Heart left ventricle (tissue), 16 donors: Measurements from ENCODE around the gene DPP9. TPM values are rescaled to one million over a fixed set of nuclear protein-coding genes. Genes with fewer than 3 reads are reported as not detected.

Source experiments
- ATAC-seq, 4 donors: fragments of 200-7000 bp; cut with Tn5 transposase; one replicate each; pipeline ENCODE4 v1.9.1; 2020 to 2022; ENCODE audit warnings: moderate library complexity in 4 of 4, mild to moderate bottlenecking in 3 of 4, moderate number of reproducible peaks in 1 of 4
- DNase-seq, 5 donors: peaks; one replicate each; pipeline ENCODE4 v3.0.0-alpha.2; 2020
- H3K27ac ChIP-seq, 12 donors: fragments of 200-600 bp; sonication (generic) in 4 of 12; one replicate each; pipeline versions ENCODE4 v1.5.0 to v1.8.0; 2016 to 2022; ENCODE audit warnings: mild to moderate bottlenecking in 2 of 12
- H3K27me3 ChIP-seq, 9 donors: fragments of 200-600 bp; sonication (generic) in 2 of 9; one replicate each; pipeline versions ENCODE4 v1.5.1 to v1.8.0; 2016 to 2022; ENCODE audit warnings: mild to moderate bottlenecking in 3 of 9
- H3K36me3 ChIP-seq, 9 donors: fragments of 200-600 bp; sonication (generic) in 2 of 9; one replicate each; pipeline versions ENCODE4 v1.5.0 to v1.8.0; 2018 to 2022; ENCODE audit warnings: mild to moderate bottlenecking in 2 of 9
- H3K4me1 ChIP-seq, 12 donors: fragments of 200-600 bp; sonication (generic) in 4 of 12; one replicate each; pipeline versions ENCODE4 v1.5.0 to v1.8.0; 2016 to 2022; ENCODE audit warnings: mild to moderate bottlenecking in 3 of 12
- H3K4me3 ChIP-seq, 12 donors: fragments of 200-600 bp; sonication (generic) in 4 of 12; one replicate each; pipeline versions ENCODE4 v1.5.0 to v1.8.0; 2017 to 2022; ENCODE audit warnings: mild to moderate bottlenecking in 9 of 12, moderate library complexity in 4 of 12
- H3K9me3 ChIP-seq, 12 donors: fragments of 200-600 bp; sonication (generic) in 4 of 12; one replicate each; pipeline versions ENCODE4 v1.5.0 to v1.8.0; 2016 to 2022; ENCODE audit warnings: mild to moderate bottlenecking in 1 of 12
- CTCF ChIP-seq, 12 donors: fragments of 200-600 bp; sonication (generic) in 4 of 12; IDR thresholded peaks; one replicate each; pipeline versions ENCODE4 v1.5.0 to v1.8.0; 2018 to 2022; ENCODE audit warnings: antibody characterized with exemption in 12 of 12, mild to moderate bottlenecking in 5 of 12
- POLR2A ChIP-seq, 2 donors: fragments of 450-650 bp; IDR thresholded peaks; one replicate each; pipeline ENCODE4 v1.6.1; 2017; ENCODE audit warnings: antibody characterized with exemption in 2 of 2, mild to moderate bottlenecking in 2 of 2, moderate library complexity in 2 of 2
- WGBS, 4 donors: extraction: QIAGEN DNeasy Blood & Tissue Kit in 2 of 4; methylation state at CpG; one replicate each; pipeline versions ENCODE4 v1.1.5 to v1.1.7; 2013 to 2018; 5-methylcytosine and 5-hydroxymethylcytosine counted together
- intact Hi-C, 10 donors: fragments of 100-400 bp; cut with DNase I; formaldehyde crosslinking; loops; one replicate each; pipeline versions ENCODE4 v1.11.1 to v1.14.2; 2022
- polyA plus RNA-seq, 2 donors: library from polyadenylated mRNA; stranded (reverse); fragments of 200-250 nt; gene quantifications; one replicate each; pipeline ENCODE4 v1.2.3, GENCODE V29; 2013
- total RNA-seq, 9 donors: library from RNA; depleted of rRNA in 2 of 9; stranded (reverse); fragments of >200 nt in 2 of 9; fragmentation: NEBNext Ultra II Directional in 3 of 9; extraction: Animal tissue kit (Norgen Biotek cat#: 25700) in 3 of 9; gene quantifications; one replicate each; pipeline versions ENCODE4 v1.1.0 to v1.2.4, GENCODE V29; 2016 to 2023
- donor health status: ischemic (EF 13 %, LVEDD 7.1; RV severe dilation, severe dysfunction).
- donor health status: healthy with polysubstance abuse.
- donor health status: DM: no; HTN: yes; CAD: no.
- donor health status: DM: no; HTN: no; CAD: no.
- donor health status: ischemic (EF 25% LVEDD 6.9; RV normal size, moderate dysfunction).
- donor health status: ischemic (EF 25% LVEDD 5.7; RV mildly dilated, moderate dysfunction).
- donor health status: healthy.
- donor health status: DM: yes; HTN: yes; CAD: no.
- donor health status: ischemic (EF 35%, LVEDD 5.7; RV mildly dilated, moderate dysfunction).
- donor health status: nonischemic (EF 11% LVEDD 7.7; RV severe dilation, severe dysfunction).
- donor health status: DM: yes; HTN: yes; CAD: no.
- donor health status: PGD.
- donor health status: ischemic (EF 29% LVEDD 5.4; RV normal size, mild dysfunction).
- donor health status: nonischemic (EF 23%, LVEDD 6.1; RV moderate dilation, normal function).

Gene DPP9
- total and polyA plus RNA-seq, 11 donors, result 30.7 to 65.2 (median 47.7) TPM

- Histone ChIP-seq H3K4me3 (no peak overlapping the region), H3K36me3 (peaks cover 9 to 99% (median 95%) of the 10 kb centered on the region in 9 donors), H3K27ac (peak overlapping the region in 1 of 12 donors; percentile 69), H3K27me3 (no peaks in the 10 kb centered on the region), H3K4me1 (peaks cover 0 to 43% (median 11%) of the 10 kb centered on the region in 12 donors), H3K9me3 (no peaks in the 10 kb centered on the region)
- intact Hi-C loops, result no loop called here
- ATAC-seq, result no peak
- no peak for DNase-seq
- WGBS, 4 donors, result 86 to 93% (median 89%) methylated on average over 2 to 7 of the region's 7 CpGs
- TF ChIP-seq POLR2A (IDR thresholded peaks at IDR 0.05) (no peak), CTCF (IDR thresholded peaks at IDR 0.05) (no peak)
These were observed 30.6 kb downstream of the DPP9 start for GRCh38 chr19:4693078-4693350.

- ATAC-seq (no peak), DNase-seq (peak in 1 of 5 donors; percentile 15)
- Histone ChIP-seq H3K4me3 (no peak overlapping the region), H3K9me3 (no peaks in the 10 kb centered on the region), H3K27ac (no peak overlapping the region), H3K36me3 (peaks cover 9 to 99% (median 96%) of the 10 kb centered on the region in 9 donors), H3K27me3 (no peaks in the 10 kb centered on the region), H3K4me1 (peaks cover 0 to 43% (median 11%) of the 10 kb centered on the region in 12 donors)
- 89 to 95% (median 91%) methylated on average over 16 to 27 of the region's 27 CpGs for WGBS, 4 donors
- TF ChIP-seq CTCF (IDR thresholded peaks at IDR 0.05), result no peak
- TF ChIP-seq POLR2A (IDR thresholded peaks at IDR 0.05), result no peak
- intact Hi-C loops, result no loop called here
These were observed 31.2 kb downstream of the DPP9 start for GRCh38 chr19:4692251-4693077.

- DNase-seq, result peak in 1 of 5 donors; percentile 28
- no peak for ATAC-seq
These were observed 32.3 kb downstream of the DPP9 start for GRCh38 chr19:4691373-4691772.

More at GRCh38 chr19:4691373-4691772, 32.3 kb downstream of the DPP9 start:
- Histone ChIP-seq H3K27ac (peak overlapping the region in 1 of 12 donors; percentile 75), H3K27me3 (no peaks in the 10 kb centered on the region), H3K36me3 (peaks cover 9 to 99% (median 96%) of the 10 kb centered on the region in 9 donors), H3K4me1 (peaks cover 0 to 43% (median 11%) of the 10 kb centered on the region in 12 donors), H3K9me3 (no peaks in the 10 kb centered on the region), H3K4me3 (no peak overlapping the region)
- WGBS, 4 donors, result 87 to 93% (median 89%) methylated on average over 9 of the region's 9 CpGs
- intact Hi-C loops, result no loop called here
- TF ChIP-seq POLR2A (IDR thresholded peaks at IDR 0.05) (no peak), CTCF (IDR thresholded peaks at IDR 0.05) (no peak)
